GM19025 (cell line): ENCODE data around the gene ELP6.

Source experiments
- ATAC-seq: cut with Tn5 transposase; IDR thresholded peaks from one replicate; pipeline ENCODE4 v1.9.1; 2021; ENCODE audit warnings: mild to moderate bottlenecking, low read depth, moderate library complexity; ENCODE audit not compliant: unreplicated experiment

Gene ELP6, protein sequence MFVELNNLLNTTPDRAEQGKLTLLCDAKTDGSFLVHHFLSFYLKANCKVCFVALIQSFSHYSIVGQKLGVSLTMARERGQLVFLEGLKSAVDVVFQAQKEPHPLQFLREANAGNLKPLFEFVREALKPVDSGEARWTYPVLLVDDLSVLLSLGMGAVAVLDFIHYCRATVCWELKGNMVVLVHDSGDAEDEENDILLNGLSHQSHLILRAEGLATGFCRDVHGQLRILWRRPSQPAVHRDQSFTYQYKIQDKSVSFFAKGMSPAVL

DNA sequence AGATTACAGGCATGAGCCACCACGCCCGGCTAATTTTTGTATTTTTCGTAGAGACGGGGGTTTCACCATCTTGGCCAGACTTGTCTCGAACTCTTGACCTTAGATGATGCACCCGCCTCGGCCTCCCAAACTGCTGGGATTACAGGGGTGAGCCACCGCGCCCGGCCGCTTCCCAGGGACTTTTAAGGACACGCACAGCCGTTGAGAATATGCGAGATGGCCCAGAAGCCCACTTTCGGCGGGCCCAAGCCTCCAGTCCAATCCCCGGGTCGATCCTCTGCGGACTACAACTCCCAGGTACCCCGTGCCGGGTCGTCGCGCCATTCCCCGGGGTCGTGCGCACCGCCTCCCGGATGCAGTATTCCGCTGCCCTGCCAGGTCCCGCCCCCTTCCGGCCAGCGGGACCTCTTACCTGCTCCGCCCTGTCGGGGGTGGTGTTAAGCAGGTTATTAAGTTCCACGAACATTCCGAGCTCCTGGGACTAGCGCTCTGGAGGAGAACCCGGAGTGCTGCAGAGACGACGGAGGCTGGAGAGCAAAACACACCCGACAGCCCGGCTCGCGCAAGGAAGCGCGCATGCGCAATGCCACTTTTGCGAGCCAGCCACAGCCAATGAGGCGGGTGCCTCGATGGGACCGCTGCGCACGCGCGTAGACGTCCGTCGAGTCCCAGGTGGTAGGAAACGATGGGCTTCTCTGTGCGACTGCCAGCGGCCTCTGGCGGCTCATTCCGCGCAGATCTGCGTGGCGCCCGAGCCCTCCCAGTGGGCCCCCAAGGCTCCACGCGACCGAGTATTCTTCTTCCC is at the start of gene ELP6:
Gene ELP6, minus strand, starts transcription at position 588 of the 805 bp plus-strand sequence. Its CDS starts 122 bp downstream, at position 466.
- peak; percentile 93 for ATAC-seq

DNA sequence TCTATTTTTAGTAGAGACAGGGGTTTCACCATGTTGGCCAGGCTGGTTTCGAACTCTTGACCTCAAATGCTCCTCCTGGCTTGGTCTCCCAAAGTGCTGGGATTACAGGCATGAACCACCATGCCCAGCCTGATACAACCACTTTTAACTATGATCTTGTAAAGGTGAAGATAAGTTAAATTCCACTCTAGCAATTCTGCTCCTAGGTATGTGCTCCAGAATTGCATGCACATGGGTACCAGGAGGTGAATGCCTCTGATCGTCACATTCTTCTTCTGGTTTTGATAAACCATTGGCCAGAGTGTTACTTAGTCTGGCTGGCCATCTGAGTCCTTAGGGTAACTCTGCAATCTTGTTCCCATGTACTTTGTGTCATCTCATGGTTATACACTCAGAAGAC is 42.8 kb upstream of the ELP6 start:
- ATAC-seq: no peak

DNA sequence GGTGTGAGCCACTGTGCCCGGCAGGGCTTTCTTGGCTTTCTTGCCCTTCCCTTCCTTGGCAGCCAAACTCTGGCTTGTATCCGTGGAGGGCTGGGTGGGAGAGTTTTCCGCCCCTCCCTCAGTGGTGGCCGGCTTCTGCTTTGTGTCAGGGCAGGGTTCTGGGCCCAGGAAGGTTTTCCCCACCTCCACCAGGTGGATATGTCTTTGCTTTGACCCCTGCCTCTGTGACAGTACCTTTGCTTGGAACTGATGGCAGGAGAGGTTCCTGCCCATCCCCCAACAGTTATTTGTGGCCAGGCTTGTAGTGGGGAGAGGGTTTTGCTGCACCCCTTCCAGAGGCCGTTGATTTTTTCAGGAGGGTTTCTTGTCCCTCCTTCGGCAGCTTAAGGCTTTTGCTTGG is 40.8 kb upstream of the ELP6 start:
- no peak for ATAC-seq

DNA sequence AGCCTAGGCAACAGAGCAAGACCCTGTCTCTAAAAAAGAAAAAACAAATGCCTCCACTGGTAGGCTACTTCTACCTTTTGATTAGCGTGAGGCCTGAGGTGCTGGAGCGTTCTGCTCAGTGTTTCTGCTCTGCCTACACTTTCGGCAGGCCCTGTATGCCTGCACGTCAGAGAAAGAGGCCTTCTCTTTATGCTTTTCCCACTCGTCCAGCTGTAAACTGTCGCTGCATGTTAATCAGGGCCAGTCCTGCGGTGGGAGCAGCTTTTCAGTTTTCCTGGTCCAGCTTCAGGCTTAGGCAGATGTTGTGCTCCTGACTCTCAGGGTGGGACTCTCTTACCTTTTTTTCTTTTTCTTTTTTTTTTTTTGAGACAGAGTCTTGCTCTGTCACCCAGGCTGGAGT is 39.9 kb upstream of the ELP6 start:
- no peak for ATAC-seq

DNA sequence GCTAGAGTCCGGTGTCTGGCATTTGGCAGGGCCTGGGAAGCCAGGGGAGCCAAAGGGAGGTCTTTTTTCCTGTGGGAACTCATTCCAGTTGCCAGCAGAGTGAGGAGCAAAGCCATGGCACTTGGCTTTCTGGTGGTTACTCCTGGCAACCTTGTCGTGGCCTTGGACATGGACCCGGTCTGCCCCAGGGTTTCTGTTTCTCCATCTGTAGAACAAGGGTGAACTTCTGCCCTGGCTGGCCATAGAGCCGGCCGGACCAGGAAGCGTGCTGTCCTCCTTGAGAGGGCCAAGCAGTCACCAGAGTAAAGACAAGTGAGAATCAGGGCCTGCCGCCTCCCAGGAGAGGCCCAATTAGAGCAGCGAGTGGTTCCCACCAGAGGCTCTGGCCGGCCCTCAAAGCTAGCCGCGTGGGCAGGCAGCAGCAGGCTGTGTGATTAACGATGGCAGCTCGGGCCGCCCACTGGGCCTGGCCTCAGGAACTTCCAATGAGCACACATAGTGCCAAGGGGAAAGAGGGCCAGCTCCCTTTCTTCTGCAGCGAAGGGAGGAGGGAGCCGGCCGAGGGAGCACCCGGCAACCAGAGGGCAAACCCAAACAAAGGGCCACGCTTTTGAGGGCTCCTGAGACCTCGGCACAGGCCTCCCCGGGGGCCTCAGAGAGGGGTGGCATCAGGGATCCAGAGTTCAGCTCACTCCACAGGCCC is 29.1 kb upstream of the ELP6 start:
- no peak for ATAC-seq

DNA sequence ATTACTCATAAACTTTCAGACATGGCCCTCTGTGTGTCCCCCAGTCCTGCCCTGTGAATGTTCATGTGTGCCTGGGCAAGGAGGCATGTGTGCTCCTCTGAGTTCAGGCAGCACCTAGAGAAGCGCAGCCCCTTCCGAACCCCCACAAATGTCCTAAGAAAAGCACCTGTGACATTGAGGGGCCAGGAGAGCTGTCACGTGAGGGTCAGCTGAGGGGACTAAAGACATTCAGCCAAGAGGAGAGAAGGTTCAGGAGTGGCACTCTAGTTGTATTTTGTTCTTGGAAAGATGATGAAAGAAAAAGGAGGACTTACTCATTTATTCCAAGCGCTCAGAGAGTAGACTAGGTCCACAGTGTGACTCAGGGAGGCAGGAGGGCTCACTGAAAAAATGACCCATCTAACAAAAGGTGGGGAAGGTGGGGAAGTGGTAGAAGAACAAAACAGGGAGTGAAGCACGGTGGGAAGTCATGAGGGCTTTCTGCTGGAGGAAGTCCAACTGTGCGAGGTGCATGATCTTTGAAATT is 28.1 kb upstream of the ELP6 start:
- ATAC-seq: no peak

DNA sequence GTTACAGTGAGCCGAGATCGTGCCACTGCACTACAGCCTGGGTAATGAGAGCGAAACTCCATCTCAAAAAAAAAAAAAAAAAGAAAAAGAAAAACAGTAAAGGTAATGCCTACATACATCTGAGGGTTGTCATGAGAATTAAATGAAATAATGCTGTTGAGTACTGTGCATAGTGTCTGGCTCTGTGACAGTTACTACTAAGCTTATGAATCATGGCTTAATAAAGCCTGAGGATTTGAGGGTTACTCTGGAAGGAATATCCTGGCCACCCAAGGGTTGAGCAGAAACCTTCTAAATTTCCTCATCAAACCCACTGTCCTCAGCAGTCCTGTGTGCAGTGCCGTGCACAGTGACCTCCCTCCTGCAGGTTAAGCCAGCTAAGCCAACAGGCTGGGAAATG is 26.8 kb upstream of the ELP6 start:
- ATAC-seq: no peak

DNA sequence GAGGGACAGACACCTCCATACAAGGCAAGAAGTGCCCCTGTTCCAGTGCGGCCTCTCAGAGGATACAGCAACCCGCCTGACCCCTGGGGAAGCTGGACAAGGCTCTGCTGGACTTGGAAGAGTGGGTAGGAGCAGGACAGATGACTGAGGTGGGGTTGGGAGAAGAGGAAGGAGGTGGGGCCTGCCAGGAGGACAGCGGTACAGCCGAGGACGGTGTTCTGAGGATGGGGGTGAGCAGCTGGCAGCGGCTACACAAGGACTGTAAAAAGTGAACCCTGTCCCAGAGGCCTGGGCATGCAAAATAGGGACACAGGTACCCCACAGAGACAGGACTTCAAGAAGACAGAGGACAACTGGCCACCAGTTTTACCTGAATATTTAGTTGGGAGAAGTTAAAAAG is 23.5 kb upstream of the ELP6 start:
- no peak for ATAC-seq

DNA sequence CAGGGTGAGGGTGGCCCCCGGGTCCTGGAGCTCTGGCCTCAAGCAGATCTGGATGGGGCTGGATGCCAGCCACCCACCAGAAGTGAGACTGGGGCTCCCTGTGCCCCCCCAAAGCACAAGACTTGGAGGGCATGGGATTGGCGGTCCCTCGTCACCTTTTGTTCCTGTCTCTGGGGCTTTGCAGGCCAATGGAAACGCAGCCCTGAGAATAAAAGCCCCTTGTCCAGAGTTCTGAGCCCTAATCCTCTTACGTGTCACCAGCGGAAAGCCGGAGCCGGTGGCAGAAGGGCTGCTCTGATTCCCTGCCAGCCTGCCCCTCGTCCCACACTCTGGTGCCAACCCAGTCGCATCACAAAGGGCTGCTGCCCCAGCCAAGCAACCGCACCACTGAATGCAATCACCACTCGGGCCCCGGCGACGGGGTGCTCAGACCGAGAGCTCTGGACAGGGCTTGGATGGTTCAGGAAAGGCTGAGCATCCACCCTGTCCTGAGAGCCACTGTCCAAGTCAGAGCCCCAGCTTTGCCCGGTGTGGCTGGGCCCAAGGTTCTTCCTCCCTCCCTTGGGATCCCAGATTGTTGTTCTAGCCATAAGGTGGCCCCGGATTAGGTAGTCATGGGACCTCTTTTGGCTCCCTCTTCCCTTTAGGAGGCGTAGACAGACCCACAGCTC is 22.8 kb upstream of the ELP6 start:
- ATAC-seq: no peak

DNA sequence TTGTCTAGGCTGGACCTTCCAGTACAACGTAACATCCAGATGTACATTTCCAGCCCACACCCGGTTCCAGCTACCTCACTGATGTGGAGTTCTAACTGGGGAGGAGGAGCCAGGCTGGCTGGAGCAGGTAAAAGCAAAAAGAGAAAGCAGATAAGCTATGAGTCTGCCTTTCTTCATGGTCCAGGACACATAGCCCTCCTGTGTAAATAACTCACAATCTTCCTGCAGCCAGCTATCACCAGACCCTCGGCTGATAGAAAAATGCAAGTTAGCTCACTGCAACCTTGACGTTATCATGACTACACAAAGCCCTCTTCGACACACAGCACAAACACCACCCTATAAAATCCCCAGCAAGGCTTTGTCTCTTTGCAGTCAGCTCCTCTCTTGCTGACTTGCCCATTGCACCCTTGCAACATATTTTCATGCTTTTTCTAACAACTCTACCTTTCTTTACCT is 20.5 kb upstream of the ELP6 start:
- no peak for ATAC-seq

DNA sequence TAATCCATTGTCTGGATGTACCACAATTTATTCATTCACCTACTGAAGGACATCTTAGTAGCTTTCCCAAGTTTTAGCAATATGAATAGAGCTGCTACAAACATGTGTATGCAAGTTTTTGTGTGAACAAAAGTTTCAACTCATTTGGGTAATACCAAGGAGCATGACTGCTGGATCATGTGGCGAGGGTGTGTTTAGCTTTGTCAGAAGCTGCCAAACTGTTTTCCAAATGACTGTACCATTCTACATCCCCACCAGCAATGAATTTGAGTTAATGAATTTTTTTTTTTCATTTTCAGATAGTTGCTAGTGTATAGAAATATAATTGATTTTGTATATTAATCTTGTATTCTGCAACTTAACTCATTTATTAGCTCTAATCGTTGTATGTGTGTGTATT is 20.0 kb upstream of the ELP6 start:
- no peak for ATAC-seq

DNA sequence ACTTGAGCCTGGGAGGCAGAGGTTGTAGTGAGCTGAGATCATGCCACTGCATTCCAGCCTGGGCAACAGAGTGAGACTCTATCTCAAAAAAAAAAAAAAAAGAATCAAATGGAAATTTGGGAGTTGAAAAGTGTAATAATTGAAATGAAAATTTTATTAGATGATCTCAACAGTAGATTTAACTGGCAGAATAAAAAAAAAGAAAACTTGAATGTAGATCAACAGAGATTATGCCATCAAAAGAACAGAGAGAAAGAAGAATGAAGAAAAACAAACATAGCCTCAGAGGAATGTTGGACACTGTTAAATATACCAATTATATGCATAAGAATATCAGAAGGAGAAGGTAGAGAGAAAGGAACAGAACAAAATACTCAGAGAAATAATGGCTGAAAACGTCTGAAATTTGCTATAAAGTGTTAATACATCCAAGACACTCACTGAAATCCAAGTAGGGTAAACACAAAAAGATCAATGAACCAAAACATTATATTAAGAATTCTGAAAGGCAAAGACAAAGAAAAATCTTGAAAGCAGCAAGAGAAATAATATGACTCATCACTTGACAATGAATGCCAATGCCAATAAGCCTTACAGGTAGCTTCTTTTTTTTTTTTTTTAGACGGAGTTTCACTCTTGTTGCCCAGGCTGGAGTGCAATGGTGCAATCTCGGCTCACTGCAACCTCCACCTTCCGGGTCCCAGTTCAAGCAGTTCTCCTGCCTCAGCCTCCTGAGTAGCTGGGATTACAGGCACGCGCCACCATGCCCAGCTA is 14.6 kb upstream of the ELP6 start:
- no peak for ATAC-seq

DNA sequence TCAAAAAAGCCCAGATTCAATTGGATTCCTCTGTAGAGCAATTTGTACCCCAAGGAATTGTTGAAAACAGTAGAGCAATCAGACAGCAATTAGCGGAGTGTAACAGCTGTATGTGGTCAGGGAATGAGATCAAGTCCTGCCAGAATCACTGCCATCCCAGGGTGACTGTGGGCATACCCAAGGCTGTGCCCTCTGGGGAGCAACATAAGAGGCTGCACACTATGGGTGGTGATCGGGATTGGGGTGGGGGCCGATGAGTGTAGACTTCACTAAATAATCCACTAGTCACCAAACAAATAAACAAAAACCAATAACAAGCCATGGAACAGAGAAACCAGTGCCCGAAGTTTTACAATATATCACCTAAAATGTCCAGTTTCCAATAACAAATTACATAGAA is 12.1 kb upstream of the ELP6 start:
- ATAC-seq: no peak

DNA sequence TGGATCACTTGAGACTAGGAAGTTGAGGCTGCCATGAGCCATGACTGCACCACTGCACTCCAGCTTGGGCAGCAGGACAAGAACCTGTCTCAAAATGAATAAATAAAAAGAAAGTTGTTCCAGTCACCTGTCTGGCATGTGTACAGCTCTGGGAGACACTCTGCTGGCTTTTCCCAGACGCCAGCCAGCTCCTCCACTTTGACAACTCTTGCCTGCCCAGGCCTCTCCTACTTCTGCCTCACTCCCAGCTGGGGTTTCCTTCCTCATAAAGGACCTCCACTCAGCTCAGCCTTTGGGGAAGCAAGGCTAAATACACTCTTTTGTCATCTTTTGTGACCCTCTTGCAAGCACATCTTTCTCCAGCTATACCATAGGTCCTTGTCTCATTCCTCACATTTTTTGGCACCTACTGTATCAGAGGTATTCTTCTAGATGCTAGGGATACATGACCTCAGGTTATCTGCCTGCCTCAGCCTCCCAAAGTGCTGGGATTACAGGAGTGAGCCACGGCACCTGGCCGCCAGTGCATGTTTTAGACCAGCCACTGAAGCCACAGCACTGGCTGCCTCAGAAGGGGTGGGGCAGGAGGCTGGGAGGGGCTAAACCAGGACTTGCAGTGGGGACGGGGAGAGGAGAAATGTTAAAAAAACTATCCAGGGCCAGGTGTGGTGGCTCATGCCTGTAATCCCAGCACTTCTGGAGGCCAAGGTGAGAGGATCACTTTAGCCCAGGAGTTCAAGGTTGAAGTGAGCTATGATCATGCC is 10.0 kb upstream of the ELP6 start:
- ATAC-seq: no peak

DNA sequence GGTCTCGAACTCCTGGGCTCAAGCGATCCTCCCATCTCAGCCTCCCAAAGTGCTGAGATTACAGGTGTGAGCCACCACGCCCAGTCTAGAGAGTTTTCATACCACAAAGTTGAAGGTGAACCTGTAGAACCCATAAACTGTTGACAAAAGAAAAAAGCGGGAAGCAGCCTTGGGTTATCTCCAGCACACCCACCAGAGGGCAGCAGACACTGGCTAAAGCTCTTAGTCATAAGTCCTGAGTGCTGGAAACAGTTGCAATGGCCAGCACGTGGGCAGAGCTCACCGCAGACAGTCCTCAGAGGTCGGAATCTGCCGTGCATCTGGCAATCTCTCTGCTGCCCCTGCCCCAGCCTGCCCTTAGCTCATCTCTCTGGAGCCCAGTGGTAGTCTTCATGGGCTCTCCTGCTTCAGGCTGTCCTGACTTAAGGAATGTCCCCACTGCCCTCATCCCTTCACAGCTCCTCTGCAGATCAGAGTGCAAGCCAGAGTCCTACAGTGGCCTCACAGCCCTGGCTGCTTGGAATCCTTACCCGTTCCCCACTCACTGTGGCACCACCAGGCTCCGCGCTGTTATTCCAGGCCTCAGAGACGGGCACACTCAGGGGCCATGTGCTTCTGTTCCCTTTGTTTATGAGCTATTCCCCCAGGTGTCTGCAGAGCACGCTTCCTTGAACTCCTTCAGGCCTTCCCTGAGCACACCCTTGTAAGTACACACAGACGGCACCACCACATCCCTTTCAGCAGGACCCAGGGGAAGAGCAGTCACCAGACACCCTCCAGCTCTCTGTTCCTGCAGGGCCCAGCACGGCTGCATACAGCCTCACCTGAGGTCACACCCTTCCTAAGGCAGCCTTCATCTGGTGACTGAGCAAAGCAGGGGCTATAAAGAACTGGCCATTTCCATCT is 8.8 kb upstream of the ELP6 start:
- no peak for ATAC-seq

DNA sequence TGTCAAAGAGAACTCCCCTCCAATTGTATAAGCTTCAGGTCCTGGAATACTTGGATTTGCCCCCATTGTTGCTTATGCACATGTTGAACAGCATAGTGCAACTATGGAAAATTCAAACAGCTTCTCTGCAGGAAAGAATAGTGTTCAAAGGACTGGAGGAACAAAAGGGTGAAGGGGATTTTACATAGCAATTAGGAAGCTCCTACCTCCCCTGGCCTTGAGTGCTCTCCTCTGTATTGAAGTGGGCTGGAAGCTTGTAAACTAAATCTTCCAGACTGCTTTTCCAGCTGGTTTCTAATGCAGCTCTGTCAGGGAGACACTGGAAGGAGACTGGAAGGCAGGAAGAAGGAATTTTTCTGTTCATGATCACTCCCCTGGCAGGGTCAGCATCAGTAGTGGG is 7.2 kb upstream of the ELP6 start:
- ATAC-seq: no peak

DNA sequence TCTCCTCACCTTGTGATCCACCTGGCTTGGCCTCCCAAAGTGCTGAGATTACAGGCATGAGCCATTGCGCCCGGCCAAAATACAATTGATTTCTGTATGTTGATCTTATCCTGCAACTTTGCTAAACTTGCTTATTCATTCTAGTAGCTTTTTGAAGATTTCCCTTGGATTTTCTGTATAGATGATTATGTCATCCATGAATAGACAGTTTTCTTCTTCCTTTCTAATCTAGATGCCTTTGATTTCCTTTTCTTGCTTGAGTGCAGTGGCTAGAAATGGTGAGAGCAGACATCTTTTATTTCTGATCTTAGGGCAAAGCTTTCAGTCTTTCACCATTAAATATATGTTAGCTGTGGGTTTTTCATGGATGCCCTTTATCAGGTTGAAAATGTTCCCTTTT is 4.4 kb upstream of the ELP6 start:
- no peak for ATAC-seq

DNA sequence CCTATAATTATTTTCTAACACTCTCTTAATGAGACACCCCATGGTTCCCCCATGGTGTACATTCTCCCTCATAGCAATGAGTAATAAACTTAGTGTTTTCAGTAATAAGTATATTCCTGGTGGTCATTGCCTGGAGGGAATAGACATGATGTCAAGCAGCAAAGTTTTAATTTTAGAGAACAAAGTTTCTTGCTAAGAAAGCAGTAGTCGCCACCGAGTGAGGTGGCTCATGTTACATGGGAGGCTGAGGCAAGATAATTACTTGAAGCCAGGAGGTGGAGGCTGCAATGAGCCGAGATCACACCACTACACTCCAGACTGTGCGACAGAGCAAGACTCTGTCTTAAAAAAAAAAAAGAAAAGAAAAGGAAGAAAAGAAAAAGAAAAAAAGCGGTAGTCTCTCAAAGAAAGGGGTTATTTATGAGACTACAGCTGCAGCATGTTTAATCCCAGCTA is 2.4 kb upstream of the ELP6 start:
- ATAC-seq: no peak
